SK-N-MC (cell line): ENCODE results near the gene CCDC154.

Experiments
- DNase-seq: peaks from one replicate; pipeline ENCODE4 v3.0.0-alpha.2; 2011; ENCODE audit warnings: low read depth, low spot score
- H3K27ac ChIP-seq: fragments of 200-600 bp; sonication (generic); 2 replicates; pipeline ENCODE4 v1.5.1; 2016; ENCODE audit warnings: mixed run types
- H3K36me3 ChIP-seq: fragments of 200-600 bp; sonication (generic); 2 replicates; pipeline ENCODE4 v1.6.1; 2017; ENCODE audit warnings: antibody characterized with exemption, low read length, mixed read lengths; ENCODE audit not compliant: insufficient read depth
- H3K4me3 ChIP-seq: fragments of 200-600 bp; sonication (generic); 2 replicates; pipeline ENCODE4 v1.5.1; 2016
- H3K9ac ChIP-seq: fragments of 200-600 bp; sonication (generic); 2 replicates; pipeline ENCODE4 v1.8.0; 2017; ENCODE audit warnings: mixed run types, mixed read lengths; ENCODE audit not compliant: insufficient read length
- H3K9me3 ChIP-seq: fragments of 200-600 bp; sonication (generic); 2 replicates; pipeline ENCODE4 v1.6.1; 2017; ENCODE audit warnings: low read depth, mild to moderate bottlenecking, antibody characterized with exemption, low read length, moderate library complexity, mixed read lengths
- EZH2 ChIP-seq: fragments of 200-600 bp; sonication (generic); IDR thresholded peaks from one replicate; pipeline ENCODE4 v1.6.1; 2017; ENCODE audit warnings: antibody characterized with exemption
- FOXP2 ChIP-seq: optimal IDR thresholded peaks from 2 replicates; pipeline ENCODE3; 2011; ENCODE audit warnings: mild to moderate bottlenecking, moderate library complexity; ENCODE audit not compliant: insufficient read depth; ENCODE audit errors: extremely low read length, control extremely low read depth
- POLR2AphosphoS5 ChIP-seq: IDR thresholded peaks from 2 replicates; pipeline ENCODE4 v1.6.1; 2012; ENCODE audit warnings: mild to moderate bottlenecking, low read depth, low read length, borderline replicate concordance

The CCDC154 gene

DNA sequence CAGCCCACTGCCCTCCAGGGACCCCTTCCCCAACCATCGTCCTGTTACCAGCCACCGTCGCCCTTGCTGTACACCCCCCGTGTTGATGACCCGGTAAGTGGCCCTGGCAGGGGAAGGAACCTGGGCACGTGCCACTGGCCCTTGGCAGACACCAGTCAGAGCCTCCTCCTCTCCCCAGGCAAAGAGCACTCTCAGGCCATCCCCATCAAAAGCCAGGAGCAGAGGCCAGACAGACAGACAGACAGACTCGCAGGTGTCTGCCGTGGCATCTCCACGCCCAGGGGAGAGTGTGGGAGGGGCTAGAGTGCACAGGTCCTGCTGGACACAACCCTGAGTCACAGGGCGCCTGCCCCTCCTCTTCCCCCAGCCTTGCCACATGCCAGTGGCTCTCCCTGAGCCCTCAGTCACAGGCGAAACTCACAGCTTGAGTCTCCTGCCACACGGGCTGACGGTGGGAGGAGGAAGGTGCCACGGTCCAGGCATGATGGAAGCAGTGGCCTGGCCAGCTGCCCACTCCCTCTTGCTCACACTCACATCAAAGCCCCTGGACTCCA is 22.7 kb upstream of the CCDC154 start:
- H3K9me3 ChIP-seq: no peaks in the 10 kb centered on the region
- TF ChIP-seq FOXP2: no peak
- no peak overlapping the region for H3K27ac ChIP-seq
- no peaks in the 10 kb centered on the region for H3K36me3 ChIP-seq
- DNase-seq: no peak
- H3K4me3 ChIP-seq: no peak overlapping the region
- no peak overlapping the region for H3K9ac ChIP-seq

DNA sequence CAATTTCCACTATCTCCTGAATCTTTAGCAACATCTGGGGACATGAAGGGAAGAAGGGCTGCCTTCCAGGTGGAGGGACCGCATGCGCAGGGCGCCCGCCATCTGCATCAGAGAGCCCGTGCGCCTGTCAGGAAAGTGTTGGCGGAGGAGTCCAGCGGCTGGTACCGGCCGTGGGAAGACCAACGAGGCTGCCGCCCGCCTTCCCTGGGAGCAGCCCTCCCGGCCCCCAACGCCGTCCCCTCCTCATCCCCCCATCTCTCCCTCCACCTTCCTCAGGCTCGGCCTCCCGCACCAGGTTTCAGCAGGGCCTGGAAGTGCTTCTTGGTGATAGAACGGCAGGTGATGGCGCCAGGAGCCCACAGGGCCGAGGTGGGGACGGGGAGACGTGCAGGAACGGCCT is 21.7 kb upstream of the CCDC154 start:
- Histone ChIP-seq H3K9ac (no peak overlapping the region), H3K9me3 (no peaks in the 10 kb centered on the region), H3K27ac (no peak overlapping the region), H3K36me3 (no peaks in the 10 kb centered on the region), H3K4me3 (no peak overlapping the region)
- DNase-seq: no peak
- TF ChIP-seq POLR2AphosphoS5 (no peak), EZH2 (no peak)

GRCh38 chr16:1465567-1465915 is 21.2 kb upstream of the CCDC154 start:
- TF ChIP-seq FOXP2 (no peak), POLR2AphosphoS5 (no peak), EZH2 (no peak)
- Histone ChIP-seq H3K9ac (no peak overlapping the region), H3K36me3 (no peaks in the 10 kb centered on the region; the same call in 1 of the 2 replicates), H3K27ac (no peak overlapping the region), H3K4me3 (no peak overlapping the region), H3K9me3 (no peaks in the 10 kb centered on the region)
- no peak for DNase-seq

DNA sequence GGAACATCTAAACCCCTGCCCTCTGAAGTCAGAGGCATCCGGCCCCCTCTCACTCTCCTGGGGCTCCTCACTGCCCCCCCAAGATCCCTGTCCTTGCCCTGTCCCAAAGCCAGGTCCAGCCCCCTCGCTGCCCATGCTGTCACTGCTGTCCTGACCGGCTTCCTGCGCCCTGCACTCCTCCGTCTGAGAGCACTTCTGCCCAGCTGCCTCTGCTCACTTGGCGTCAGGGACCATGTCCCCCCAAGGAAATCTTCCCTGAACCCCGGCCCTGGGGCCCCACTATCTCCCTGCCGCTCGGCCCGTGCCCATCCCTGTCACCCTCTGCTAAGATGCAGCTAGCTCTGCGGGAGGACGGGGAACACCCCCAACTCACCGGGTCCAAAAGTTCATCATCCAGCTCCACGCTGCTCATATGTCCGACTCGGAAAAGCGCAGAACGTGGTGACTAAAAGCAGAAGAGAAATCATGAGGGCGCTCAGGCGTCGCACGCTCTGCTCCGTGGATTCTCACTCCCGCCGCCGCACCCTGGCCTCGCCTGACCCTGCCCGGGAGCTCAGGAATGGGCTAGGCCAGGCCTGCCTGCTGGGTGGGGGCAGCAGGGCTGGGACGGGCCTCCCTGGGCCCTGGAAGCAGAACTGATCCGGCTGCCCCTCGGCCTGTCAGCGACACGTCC is 20.7 kb upstream of the CCDC154 start:
- Histone ChIP-seq H3K9me3 (no peaks in the 10 kb centered on the region), H3K9ac (no peak overlapping the region), H3K4me3 (no peak overlapping the region), H3K27ac (no peak overlapping the region), H3K36me3 (no peaks in the 10 kb centered on the region; the same call in 1 of the 2 replicates)
- no peak for TF ChIP-seq EZH2
- no peak for TF ChIP-seq POLR2AphosphoS5
- TF ChIP-seq FOXP2: no peak
- DNase-seq: no peak

GRCh38 chr16:1464196-1464893 is 20.0 kb upstream of the CCDC154 start:
- H3K4me3 ChIP-seq: no peak overlapping the region
- TF ChIP-seq FOXP2 (no peak), POLR2AphosphoS5 (no peak), EZH2 (no peak)

DNA sequence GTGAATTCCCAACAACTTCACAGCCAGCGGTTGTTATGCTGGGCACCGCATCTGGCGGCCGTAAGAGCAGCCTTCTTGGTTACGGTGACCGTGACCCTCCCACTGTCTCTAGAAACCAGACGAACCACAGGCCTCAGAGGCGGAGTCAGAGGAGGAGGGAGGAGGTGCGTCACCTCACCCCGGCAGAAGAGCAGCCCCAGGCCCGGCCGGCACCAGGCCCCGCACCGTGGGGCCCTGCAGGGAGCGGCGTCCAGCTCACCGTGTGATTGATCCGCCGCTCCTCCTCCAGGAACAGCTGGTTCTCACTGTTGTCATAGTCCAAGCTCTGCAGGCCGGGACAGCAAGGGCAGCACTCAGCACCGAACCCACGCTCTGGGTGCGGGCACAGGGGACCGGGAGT is 16.8 kb upstream of the CCDC154 start:
- H3K4me3 ChIP-seq: no peak overlapping the region
- no peak for TF ChIP-seq FOXP2
- no peak for TF ChIP-seq EZH2
- TF ChIP-seq POLR2AphosphoS5: no peak
- H3K27ac ChIP-seq: no peak overlapping the region
- DNase-seq: no peak
- no peak overlapping the region for H3K9ac ChIP-seq
- H3K9me3 ChIP-seq: no peaks in the 10 kb centered on the region
- no peaks in the 10 kb centered on the region; the same call in 1 of the 2 replicates for H3K36me3 ChIP-seq

More at GRCh38 chr16:1464196-1464893, 20.0 kb upstream of the CCDC154 start:
- Histone ChIP-seq H3K9me3 (no peaks in the 10 kb centered on the region), H3K36me3 (no peaks in the 10 kb centered on the region; the same call in 1 of the 2 replicates), H3K27ac (no peak overlapping the region), H3K9ac (no peak overlapping the region)
- DNase-seq: no peak

DNA sequence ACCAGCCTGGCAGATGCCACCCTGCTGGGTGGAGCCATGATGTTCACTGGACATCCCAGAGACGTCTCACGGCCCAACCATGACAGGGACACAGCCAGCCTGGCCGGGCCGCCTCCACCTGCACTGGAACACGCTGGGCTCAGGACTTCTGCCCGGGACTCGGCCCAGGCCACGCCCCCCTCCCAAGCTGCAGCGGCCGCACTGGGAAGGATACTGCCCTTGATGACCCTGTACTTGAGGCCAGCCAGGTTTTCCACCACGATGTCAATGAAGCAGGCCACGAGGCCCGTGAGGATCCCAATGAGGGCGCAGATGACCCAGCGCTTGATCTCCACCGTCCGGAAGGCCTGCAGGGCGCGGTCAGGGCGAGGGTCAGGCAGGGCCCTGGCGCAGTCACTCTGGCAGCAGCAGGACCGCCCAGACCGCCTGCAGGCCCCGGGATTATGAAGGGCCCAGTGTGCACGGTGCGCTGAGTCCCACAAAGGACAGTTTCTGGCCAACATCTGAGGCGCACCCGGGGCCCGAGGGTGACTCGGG is 16.3 kb upstream of the CCDC154 start:
- Histone ChIP-seq H3K9ac (no peak overlapping the region), H3K9me3 (no peaks in the 10 kb centered on the region), H3K4me3 (no peak overlapping the region), H3K27ac (no peak overlapping the region), H3K36me3 (no peaks in the 10 kb centered on the region; the same call in 1 of the 2 replicates)
- no peak for DNase-seq
- TF ChIP-seq FOXP2 (no peak), POLR2AphosphoS5 (no peak), EZH2 (no peak)

GRCh38 chr16:1459967-1460366 is 15.6 kb upstream of the CCDC154 start:
- TF ChIP-seq EZH2 (no peak), FOXP2 (no peak), POLR2AphosphoS5 (no peak)
- peak overlapping the region; percentile 25; the same call in 1 of the 2 replicates for H3K4me3 ChIP-seq
- no peaks in the 10 kb centered on the region; the same call in 1 of the 2 replicates for H3K36me3 ChIP-seq
- H3K27ac ChIP-seq: peak overlapping the region; percentile 57
- no peaks in the 10 kb centered on the region for H3K9me3 ChIP-seq
- DNase-seq: no peak
- no peak overlapping the region for H3K9ac ChIP-seq

GRCh38 chr16:1458977-1459341 is 14.6 kb upstream of the CCDC154 start:
- no peak for DNase-seq
- Histone ChIP-seq H3K27ac (peak overlapping the region; percentile 69), H3K9ac (peak overlapping the region; percentile 14), H3K9me3 (no peaks in the 10 kb centered on the region), H3K36me3 (no peaks in the 10 kb centered on the region; the same call in 1 of the 2 replicates), H3K4me3 (no peak overlapping the region; the same call in 1 of the 2 replicates)
- TF ChIP-seq POLR2AphosphoS5 (no peak), FOXP2 (no peak), EZH2 (no peak)
